HepG2 (cell line): ENCODE results near the gene HOMEZ. TPM values are rescaled to one million over a fixed set of nuclear protein-coding genes. Genes with fewer than 3 reads are reported as not detected.
A peak's percentile ranks its signal among the peaks of the same experiment; 100 is the strongest.

Source experiments
- AGO1 ChIP-seq: fragments of 200-400 bp; formaldehyde crosslinking; IDR thresholded peaks from 2 replicates; pipeline ENCODE4 v1.6.1; 2017; ENCODE audit warnings: mild to moderate bottlenecking, low read depth, low read length, moderate library complexity; ENCODE audit not compliant: poor library complexity, severe bottlenecking
- AGO2 ChIP-seq: fragments of 200-400 bp; formaldehyde crosslinking; optimal IDR thresholded peaks from 2 replicates; pipeline ENCODE3; 2017; ENCODE audit warnings: mild to moderate bottlenecking, low read depth, low read length, moderate library complexity
- ARNT ChIP-seq: fragments of 450-650 bp; IDR thresholded peaks from 2 replicates; pipeline ENCODE4 v1.6.1; 2017
- BHLHE40 ChIP-seq: IDR thresholded peaks from 2 replicates; pipeline ENCODE4 v1.6.1; 2011; ENCODE audit warnings: low read length, improper control_type of control experiment
- CEBPB ChIP-seq: IDR thresholded peaks from 2 replicates; pipeline ENCODE4 v1.6.1; 2011; ENCODE audit warnings: low read depth, low read length, improper control_type of control experiment, borderline replicate concordance
- CHD2 ChIP-seq: IDR thresholded peaks from 2 replicates; pipeline ENCODE4 v1.6.1; 2011; ENCODE audit warnings: low read depth, low read length, improper control_type of control experiment
- GTF3A ChIP-seq: sonication (generic); formaldehyde crosslinking; conservative IDR thresholded peaks from 2 replicates; pipeline ENCODE4 v1.4.0; 2020; ENCODE audit warnings: mild to moderate bottlenecking, missing genetic modification reagents
- HMGA1 ChIP-seq: sonication (generic); formaldehyde crosslinking; conservative IDR thresholded peaks from 2 replicates; pipeline ENCODE4 v1.4.0; 2020; ENCODE audit warnings: missing genetic modification reagents
- HOXA5 ChIP-seq: sonication (generic); formaldehyde crosslinking; IDR thresholded peaks from 2 replicates; pipeline ENCODE4 v1.4.0; 2020; ENCODE audit warnings: missing genetic modification reagents
- MAF1 ChIP-seq: sonication (generic); formaldehyde crosslinking; IDR thresholded peaks from 2 replicates; pipeline ENCODE4 v1.5.0; 2020; ENCODE audit warnings: missing genetic modification reagents, borderline replicate concordance
- MATR3 ChIP-seq: sonication (generic); formaldehyde crosslinking; IDR thresholded peaks from 2 replicates; pipeline ENCODE4 v1.4.0; 2020; ENCODE audit warnings: missing genetic modification reagents
- MBD4 ChIP-seq: IDR thresholded peaks from 2 replicates; pipeline ENCODE4 v1.6.1; 2012; ENCODE audit warnings: low read length, inconsistent platforms, borderline replicate concordance
- MTA3 ChIP-seq: sonication (generic); formaldehyde crosslinking; IDR thresholded peaks from 2 replicates; pipeline ENCODE4 v1.4.0; 2020; ENCODE audit warnings: missing genetic modification reagents
- POLR2AphosphoS2 ChIP-seq: IDR thresholded peaks from 2 replicates; pipeline ENCODE4 v1.6.1; 2011; ENCODE audit warnings: low read depth, low read length, improper control_type of control experiment
- PRPF4 ChIP-seq: fragments of 200-400 bp; formaldehyde crosslinking; IDR thresholded peaks from 2 replicates; pipeline ENCODE4 v1.6.1; 2016; ENCODE audit warnings: low read length, low read depth; ENCODE audit not compliant: poor library complexity, severe bottlenecking
- SMARCE1 ChIP-seq: fragments of 450-650 bp; IDR thresholded peaks from 2 replicates; pipeline ENCODE4 v1.6.1; 2017; ENCODE audit warnings: borderline replicate concordance
- SOX13 ChIP-seq, 3 experiments: fragments of 450-650 bp in 1 of 3; sonication (generic) in 1 of 3; formaldehyde crosslinking in 1 of 3; IDR thresholded peaks in 2 of 3; conservative IDR thresholded peaks in 1 of 3; 2 replicates each; pipeline versions ENCODE4 v1.5.0 to v1.6.1; 2016 to 2020; ENCODE audit warnings: antibody characterized with exemption in 1 of 3, mild to moderate bottlenecking in 1 of 3, missing compliant biosample characterization in 1 of 3, missing genetic modification reagents in 1 of 3, moderate library complexity in 1 of 3
- TBL1XR1 ChIP-seq: fragments of 150-350 bp; IDR thresholded peaks from 2 replicates; pipeline ENCODE4 v1.6.1; 2014; ENCODE audit warnings: borderline replicate concordance, low read length; ENCODE audit not compliant: partially characterized antibody
- WIZ ChIP-seq: sonication (generic); formaldehyde crosslinking; IDR thresholded peaks from 2 replicates; pipeline ENCODE4 v1.5.1; 2020; ENCODE audit warnings: mild to moderate bottlenecking, missing genetic modification reagents
- ZBTB8A ChIP-seq: sonication (generic); formaldehyde crosslinking; IDR thresholded peaks from 2 replicates; pipeline ENCODE4 v1.4.0; 2020; ENCODE audit warnings: mild to moderate bottlenecking, low read depth, missing genetic modification reagents, borderline replicate concordance
- ZNF205 ChIP-seq: IDR thresholded peaks from 2 replicates; pipeline ENCODE4 v1.6.1; 2018; ENCODE audit warnings: missing biosample characterization, missing genetic modification reagents
- ZNF282 ChIP-seq: fragments of 450-650 bp; IDR thresholded peaks from 2 replicates; pipeline ENCODE4 v1.6.1; 2018; ENCODE audit not compliant: partially characterized antibody
- ZNF546 ChIP-seq: sonication (generic); formaldehyde crosslinking; conservative IDR thresholded peaks from 2 replicates; pipeline ENCODE4 v1.8.1; 2023; ENCODE audit warnings: mild to moderate bottlenecking, missing genetic modification reagents
- ZSCAN21 ChIP-seq: sonication (generic); formaldehyde crosslinking; IDR thresholded peaks from 2 replicates; pipeline ENCODE4 v1.8.0; 2022; ENCODE audit warnings: mild to moderate bottlenecking, missing genetic modification reagents, moderate library complexity, borderline replicate concordance
- polyA plus RNA-seq, 8 experiments: library from polyadenylated mRNA; depleted of rRNA in 3 of 8; stranded (reverse) in 7 of 8; unstranded in 1 of 8; fragments of >200 nt; fragmentation: Illumina TruSeq in 4 of 8; extraction: Trizol in 4 of 8; gene quantifications; 2 replicates each; pipeline versions ENCODE4 v1.2.1 to v1.2.3, GENCODE V29; 2011 to 2016; ENCODE audit warnings: low read depth in 4 of 8, missing spikeins in 1 of 8, mixed read lengths in 1 of 8; ENCODE audit not compliant: insufficient read depth in 1 of 8
- total RNA-seq, 5 experiments: library from RNA; depleted of rRNA; stranded (reverse); fragments of >200 nt; fragmentation: Illumina TruSeq; extraction: Trizol; gene quantifications; 2 replicates each; pipeline ENCODE4 v1.2.3, GENCODE V29; 2016; ENCODE audit warnings: low read depth in 1 of 5
- TF ChIP-seq, protein P1 (sequence below): sonication (generic); formaldehyde crosslinking; IDR thresholded peaks from 2 replicates; pipeline ENCODE4 v1.4.0; 2020; ENCODE audit warnings: missing genetic modification reagents
- TF ChIP-seq, protein P2 (sequence below): IDR thresholded peaks from 2 replicates; pipeline ENCODE4 v1.6.1; 2016; ENCODE audit warnings: mild to moderate bottlenecking

HOMEZ gene
- total and polyA plus RNA-seq, 2 of the 13 experiments (the other 11 are each of a cell fraction or from before 2014, with no cell fraction given) = 14.5 to 31.8 TPM

DNA sequence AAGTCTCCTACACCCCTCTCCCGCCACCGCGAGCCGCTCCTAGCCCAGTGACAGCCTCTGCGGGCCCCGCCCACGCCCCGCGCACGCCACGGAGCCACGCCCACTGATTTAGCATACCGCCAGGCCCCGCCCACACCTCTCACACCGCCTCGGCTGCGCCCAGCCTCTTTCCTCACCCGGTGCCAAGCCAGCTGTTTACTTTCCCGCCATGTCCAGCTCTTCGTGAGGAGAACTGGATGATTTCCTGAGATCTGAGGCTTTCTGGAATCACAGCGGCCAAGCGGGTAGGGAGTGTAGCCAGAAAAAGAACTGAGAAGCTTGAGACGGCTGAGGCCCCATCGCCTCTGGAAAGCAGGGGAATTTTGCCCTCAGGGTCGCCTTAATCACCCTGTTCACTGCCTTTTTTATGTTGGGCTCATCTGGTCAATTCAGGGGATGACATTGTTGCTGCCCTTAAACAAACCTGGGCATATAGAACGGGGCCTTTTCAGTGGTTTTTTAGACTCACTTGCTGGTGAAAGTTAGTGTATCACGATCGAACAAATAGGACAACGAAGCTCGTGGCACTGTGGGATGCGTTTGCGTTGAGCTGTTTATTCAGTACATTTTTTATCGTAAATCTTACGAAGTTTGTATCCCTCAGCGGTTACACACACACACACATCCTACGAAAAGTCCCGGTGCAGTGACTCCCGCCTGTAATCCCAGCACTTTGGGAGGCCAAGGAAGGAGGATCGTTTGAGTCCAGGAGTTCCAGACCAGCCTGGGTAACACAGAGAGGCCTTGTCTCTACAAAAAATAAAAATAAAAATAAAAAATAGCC, 47.9 kb downstream of the HOMEZ start, which contains the start of gene RNF212B (continued):
- TF ChIP-seq AGO2 (no peak), MTA3 (CRISPR knock-in tag) (no peak), POLR2AphosphoS2 (no peak), ZSCAN21 (CRISPR knock-in tag) (no peak), MATR3 (no peak), ZNF282 (no peak), SOX13 (IDR thresholded peaks at IDR 0.05) (no peak), SOX13 (CRISPR knock-in tag; conservative IDR thresholded peaks at IDR 0.05 in 1 of 2, IDR thresholded peaks at IDR 0.05 in 1 of 2) (no peak), GTF3A (CRISPR knock-in tag) (no peak), HMGA1 (CRISPR knock-in tag) (no peak), MBD4 (no peak), ARNT (no peak), CEBPB (no peak), HOXA5 (CRISPR knock-in tag) (peak; percentile 39; the same call in 1 of the 2 replicates), ZBTB8A (no peak), BHLHE40 (0 out of 2 replicates have a peak, but pooled peaks have one; percentile 36), PRPF4 (no peak), ZNF205 (CRISPR knock-in tag) (peak; percentile 40; the same call in 1 of the 2 replicates), AGO1 (no peak), CHD2 (no peak), TBL1XR1 (no peak), MAF1 (CRISPR knock-in tag) (no peak), SMARCE1 (no peak), ZNF546 (no peak), WIZ (CRISPR knock-in tag) (no peak)
- TF ChIP-seq, protein P1, sequence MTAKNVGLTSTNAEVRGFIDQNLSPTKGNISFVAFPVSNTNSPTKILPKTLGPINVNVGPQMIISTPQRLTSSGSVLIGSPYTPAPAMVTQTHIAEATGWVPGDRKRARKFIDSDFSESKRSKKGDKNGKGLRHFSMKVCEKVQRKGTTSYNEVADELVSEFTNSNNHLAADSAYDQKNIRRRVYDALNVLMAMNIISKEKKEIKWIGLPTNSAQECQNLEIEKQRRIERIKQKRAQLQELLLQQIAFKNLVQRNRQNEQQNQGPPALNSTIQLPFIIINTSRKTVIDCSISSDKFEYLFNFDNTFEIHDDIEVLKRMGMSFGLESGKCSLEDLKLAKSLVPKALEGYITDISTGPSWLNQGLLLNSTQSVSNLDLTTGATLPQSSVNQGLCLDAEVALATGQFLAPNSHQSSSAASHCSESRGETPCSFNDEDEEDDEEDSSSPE (CRISPR knock-in tag) = peak; percentile 92
- TF ChIP-seq, protein P2, sequence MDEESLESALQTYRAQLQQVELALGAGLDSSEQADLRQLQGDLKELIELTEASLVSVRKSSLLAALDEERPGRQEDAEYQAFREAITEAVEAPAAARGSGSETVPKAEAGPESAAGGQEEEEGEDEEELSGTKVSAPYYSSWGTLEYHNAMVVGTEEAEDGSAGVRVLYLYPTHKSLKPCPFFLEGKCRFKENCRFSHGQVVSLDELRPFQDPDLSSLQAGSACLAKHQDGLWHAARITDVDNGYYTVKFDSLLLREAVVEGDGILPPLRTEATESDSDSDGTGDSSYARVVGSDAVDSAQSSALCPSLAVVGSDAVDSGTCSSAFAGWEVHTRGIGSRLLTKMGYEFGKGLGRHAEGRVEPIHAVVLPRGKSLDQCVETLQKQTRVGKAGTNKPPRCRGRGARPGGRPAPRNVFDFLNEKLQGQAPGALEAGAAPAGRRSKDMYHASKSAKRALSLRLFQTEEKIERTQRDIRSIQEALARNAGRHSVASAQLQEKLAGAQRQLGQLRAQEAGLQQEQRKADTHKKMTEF = no peak
